WTC11 (cell line): ENCODE measurements around the gene CTNND2. TPM values are rescaled to one million over a fixed set of nuclear protein-coding genes. Genes with fewer than 3 reads are reported as not detected.

Experiments used
- ATAC-seq: fragments of 200-7000 bp; cut with Tn5 transposase; 2 replicates; pipeline ENCODE4 v1.10.0; 2021; ENCODE audit warnings: mild to moderate bottlenecking, moderate library complexity
- CTCF ChIA-PET: fragments of 300-600 bp; sonication (Branson Sonifier 250); formaldehyde crosslinking; loops from one replicate; lab custom pipeline; 2021; ENCODE audit warnings: antibody characterized with exemption; lab: Charles Lee
- POLR2A ChIA-PET: fragments of 350-600 bp; sonication (Branson Sonifier 250); formaldehyde crosslinking; loops from one replicate; lab custom pipeline; 2021; ENCODE audit warnings: antibody characterized with exemption; lab: Charles Lee
- DNase-seq: peaks from one replicate; pipeline ENCODE4 v3.0.0; 2021; ENCODE audit warnings: low spot score
- H3K27ac Mint-ChIP-seq: 2 replicates; pipeline ENCODE4 v1.8.0; 2021; ENCODE audit warnings: mixed read lengths
- H3K27me3 Mint-ChIP-seq: 2 replicates; pipeline ENCODE4 v1.8.0; 2021; ENCODE audit warnings: low read depth, mild to moderate bottlenecking, moderate library complexity, mixed read lengths
- H3K36me3 Mint-ChIP-seq: 2 replicates; pipeline ENCODE4 v1.8.0; 2021; ENCODE audit warnings: mixed read lengths
- H3K4me1 Mint-ChIP-seq: 2 replicates; pipeline ENCODE4 v1.8.0; 2022; ENCODE audit warnings: mixed read lengths
- H3K4me3 Mint-ChIP-seq: 2 replicates; pipeline ENCODE4 v1.8.0; 2021; ENCODE audit warnings: mild to moderate bottlenecking, moderate library complexity, mixed read lengths
- H3K9me3 Mint-ChIP-seq: 2 replicates; pipeline ENCODE4 v1.8.0; 2021; ENCODE audit warnings: mixed read lengths
- AFF4 ChIP-seq: sonication (generic); formaldehyde crosslinking; IDR thresholded peaks from 2 replicates; pipeline ENCODE4 v1.8.1; 2023; ENCODE audit warnings: mild to moderate bottlenecking, missing genetic modification reagents, borderline replicate concordance
- ARID4B ChIP-seq: sonication (generic); formaldehyde crosslinking; IDR thresholded peaks from 2 replicates; pipeline ENCODE4 v1.8.0; 2023; ENCODE audit warnings: missing genetic modification reagents, mild to moderate bottlenecking, borderline replicate concordance
- ATF6 ChIP-seq: sonication (generic); formaldehyde crosslinking; IDR thresholded peaks from 2 replicates; pipeline ENCODE4 v1.8.1; 2023; ENCODE audit warnings: mild to moderate bottlenecking, missing genetic modification reagents
- FOXP1 ChIP-seq: sonication (generic); formaldehyde crosslinking; IDR thresholded peaks from 2 replicates; pipeline ENCODE4 v1.8.0; 2022; ENCODE audit warnings: missing genetic modification reagents, mild to moderate bottlenecking, moderate library complexity, borderline replicate concordance
- IRF2 ChIP-seq: sonication (generic); formaldehyde crosslinking; IDR thresholded peaks from 2 replicates; pipeline ENCODE4 v1.8.0; 2022; ENCODE audit warnings: low read depth, missing genetic modification reagents, borderline replicate concordance
- MLX ChIP-seq: sonication (generic); formaldehyde crosslinking; IDR thresholded peaks from 2 replicates; pipeline ENCODE4 v1.8.1; 2023; ENCODE audit warnings: mild to moderate bottlenecking, missing genetic modification reagents, moderate library complexity
- RORB ChIP-seq: fragments of 250-450 bp; sonication (Bioruptor Pico); IDR thresholded peaks from 2 replicates; pipeline ENCODE4 v1.9.0; 2021; ENCODE audit warnings: mild to moderate bottlenecking
- SMAD4 ChIP-seq: sonication (generic); formaldehyde crosslinking; IDR thresholded peaks from 2 replicates; pipeline ENCODE4 v1.8.0; 2022; ENCODE audit warnings: mild to moderate bottlenecking, missing genetic modification reagents
- TEAD4 ChIP-seq: sonication (generic); formaldehyde crosslinking; IDR thresholded peaks from 2 replicates; pipeline ENCODE4 v1.8.0; 2022; ENCODE audit warnings: mild to moderate bottlenecking, missing genetic modification reagents
- ZNF317 ChIP-seq: sonication (generic); formaldehyde crosslinking; IDR thresholded peaks from 2 replicates; pipeline ENCODE4 v1.8.1; 2023; ENCODE audit warnings: low read depth, mild to moderate bottlenecking, moderate library complexity, missing genetic modification reagents, borderline replicate concordance
- ZNF423 ChIP-seq: fragments of 250-450 bp; sonication (Bioruptor Pico); IDR thresholded peaks from 2 replicates; pipeline ENCODE4 v2.1.2; 2022; ENCODE audit warnings: mild to moderate bottlenecking, moderate library complexity
- ZNF425 ChIP-seq: fragments of 250-450 bp; sonication (Bioruptor Pico); conservative IDR thresholded peaks from 2 replicates; pipeline ENCODE4 v1.9.0; 2021; ENCODE audit warnings: mild to moderate bottlenecking
- ZNF532 ChIP-seq: fragments of 250-450 bp; sonication (Bioruptor Pico); IDR thresholded peaks from 2 replicates; pipeline ENCODE4 v1.9.0; 2021; ENCODE audit warnings: mild to moderate bottlenecking, borderline replicate concordance
- total RNA-seq: library from RNA; stranded (reverse); gene quantifications from 3 replicates; pipeline ENCODE4 v1.2.3, GENCODE V29; 2021

Gene CTNND2
- total RNA-seq, 1 experiment from 2014 or later = 11.9 TPM

- no peak for TF ChIP-seq ARID4B (CRISPR knock-in tag)
- no peak for TF ChIP-seq ATF6 (CRISPR knock-in tag)
- no peak for TF ChIP-seq FOXP1
These were observed 444.5 kb downstream of the CTNND2 start (continued) for GRCh38 chr5:11459716-11460115.

GRCh38 chr5:11455505-11455904, 448.7 kb downstream of the CTNND2 start:
- POLR2A ChIA-PET = no interaction called here
- no peak for DNase-seq
- H3K4me1 Mint-ChIP-seq = no peaks in the 10 kb centered on the region
- no peaks in the 10 kb centered on the region for H3K27me3 Mint-ChIP-seq
- H3K9me3 Mint-ChIP-seq = no peaks in the 10 kb centered on the region
- no peak overlapping the region for H3K27ac Mint-ChIP-seq
- H3K4me3 Mint-ChIP-seq = no peak overlapping the region
- H3K36me3 Mint-ChIP-seq = no peaks in the 10 kb centered on the region
- no peak for ATAC-seq
- CTCF ChIA-PET = no interaction called here
- TF ChIP-seq SMAD4 (CRISPR knock-in tag) = no peak
- no peak for TF ChIP-seq MLX (CRISPR knock-in tag)
- no peak for TF ChIP-seq RORB (CRISPR knock-in tag)
- TF ChIP-seq FOXP1 = no peak
- TF ChIP-seq TEAD4 (CRISPR knock-in tag) = no peak
- TF ChIP-seq ZNF317 (CRISPR knock-in tag) = no peak
- TF ChIP-seq IRF2 (CRISPR knock-in tag) = no peak
- no peak for TF ChIP-seq ZNF423
- TF ChIP-seq ZNF532 (CRISPR knock-in tag) = no peak
- TF ChIP-seq ATF6 (CRISPR knock-in tag) = no peak
- no peak for TF ChIP-seq AFF4
- TF ChIP-seq ZNF425 (CRISPR knock-in tag) = no peak
